K562 (cell line): ENCODE measurements around the gene ZNF410. TPM values are rescaled to one million over a fixed set of nuclear protein-coding genes. Genes with fewer than 3 reads are reported as not detected.
A peak's percentile ranks its signal among the peaks of the same experiment; 100 is the strongest.

ENCODE experiments used
- ATF7 ChIP-seq: fragments of 450-650 bp; IDR thresholded peaks from 2 replicates; pipeline ENCODE4 v1.7.1; 2014; ENCODE audit warnings: mild to moderate bottlenecking, moderate library complexity
- BHLHE40 ChIP-seq: IDR thresholded peaks from 2 replicates; pipeline ENCODE4 v1.6.1; 2011; ENCODE audit warnings: low read length, improper control_type of control experiment
- C11orf30 ChIP-seq: fragments of 450-650 bp; IDR thresholded peaks from 2 replicates; pipeline ENCODE4 v1.6.1; 2016; ENCODE audit warnings: low read depth, mild to moderate bottlenecking
- CSDE1 ChIP-seq, 2 experiments: fragments of 450-650 bp; IDR thresholded peaks; 2 replicates each; pipeline ENCODE4 v1.6.1; 2016; ENCODE audit warnings: mild to moderate bottlenecking in 1 of 2
- CTBP1 ChIP-seq: fragments of 450-650 bp; IDR thresholded peaks from 2 replicates; pipeline ENCODE4 v1.6.1; 2016; ENCODE audit warnings: borderline replicate concordance
- ETV1 ChIP-seq: fragments of 450-650 bp; conservative IDR thresholded peaks from 2 replicates; pipeline ENCODE4 v1.6.1; 2016; ENCODE audit warnings: missing genetic modification characterization, control low read depth, low read depth, missing compliant biosample characterization
- HCFC1 ChIP-seq: IDR thresholded peaks from 2 replicates; pipeline ENCODE4 v1.6.1; 2012; ENCODE audit warnings: low read depth, low read length, improper control_type of control experiment
- HDAC8 ChIP-seq: fragments of 450-650 bp; IDR thresholded peaks from 2 replicates; pipeline ENCODE4 v1.6.1; 2016; ENCODE audit warnings: mild to moderate bottlenecking, missing genetic modification characterization, moderate library complexity, missing compliant biosample characterization
- HMGN3 ChIP-seq: IDR thresholded peaks from 2 replicates; pipeline ENCODE4 v1.6.1; 2011; ENCODE audit warnings: borderline replicate concordance, low read depth, mild to moderate bottlenecking, mixed read lengths, low read length; ENCODE audit not compliant: insufficient read length; ENCODE audit errors: extremely low read depth
- KLF1 ChIP-seq: fragments of 450-650 bp; IDR thresholded peaks from 2 replicates; pipeline ENCODE4 v1.6.1; 2016; ENCODE audit warnings: missing genetic modification characterization, missing compliant biosample characterization
- MTA3 ChIP-seq: fragments of 450-650 bp; formaldehyde crosslinking; IDR thresholded peaks from 2 replicates; pipeline ENCODE4 v1.6.1; 2017; ENCODE audit warnings: mild to moderate bottlenecking, borderline replicate concordance
- NFE2L1 ChIP-seq: fragments of 450-650 bp; IDR thresholded peaks from 2 replicates; pipeline ENCODE4 v1.6.1; 2016; ENCODE audit warnings: missing genetic modification characterization, low read depth, mild to moderate bottlenecking, missing compliant biosample characterization, moderate library complexity, borderline replicate concordance
- SIN3A ChIP-seq, 2 experiments: fragments of 150-350 bp in 1 of 2; IDR thresholded peaks; 2 replicates each; pipeline ENCODE4 v1.6.1; 2011 to 2016; ENCODE audit warnings: borderline replicate concordance in 2 of 2, low read depth in 2 of 2, low read length in 2 of 2, mild to moderate bottlenecking in 2 of 2, moderate library complexity in 2 of 2; ENCODE audit not compliant: control insufficient read depth in 1 of 2
- SMARCA4 ChIP-seq: fragments of 450-650 bp; IDR thresholded peaks from 2 replicates; pipeline ENCODE4 v1.6.1; 2016
- SOX6 ChIP-seq: fragments of 450-650 bp; IDR thresholded peaks from 2 replicates; pipeline ENCODE4 v1.6.1; 2014; ENCODE audit warnings: mild to moderate bottlenecking
- TAF1 ChIP-seq: IDR thresholded peaks from 2 replicates; pipeline ENCODE4 v1.6.1; 2011; ENCODE audit warnings: mild to moderate bottlenecking, low read length, moderate library complexity; ENCODE audit not compliant: insufficient read depth, control insufficient read depth, severe bottlenecking; ENCODE audit errors: extremely low read depth
- TCF7 ChIP-seq: sonication (generic); IDR thresholded peaks from 2 replicates; pipeline ENCODE4 v1.6.1; 2016; ENCODE audit warnings: antibody characterized with exemption, borderline replicate concordance
- ZC3H4 ChIP-seq: sonication (generic); formaldehyde crosslinking; IDR thresholded peaks from 2 replicates; pipeline ENCODE4 v1.9.0; 2021; ENCODE audit warnings: missing genetic modification reagents, borderline replicate concordance
- ZNF134 ChIP-seq: fragments of 250-450 bp; sonication (Bioruptor Pico); conservative IDR thresholded peaks from 2 replicates; pipeline ENCODE4 v1.4.0; 2020
- ZNF696 ChIP-seq: fragments of 250-450 bp; sonication (Bioruptor Pico); conservative IDR thresholded peaks from 2 replicates; pipeline ENCODE4 v1.4.0; 2020; ENCODE audit warnings: mild to moderate bottlenecking, moderate library complexity
- ZNF780A ChIP-seq: fragments of 250-450 bp; sonication (Bioruptor Pico); IDR thresholded peaks from 2 replicates; pipeline ENCODE4 v1.5.0; 2021; ENCODE audit warnings: mild to moderate bottlenecking
- polyA plus RNA-seq, 8 experiments: library from polyadenylated mRNA; depleted of rRNA in 4 of 8; stranded (reverse) in 5 of 8; unstranded in 3 of 8; fragments of >200 nt; fragmentation: Nextera tagmentation in 2 of 8; fragmentation: Illumina TruSeq in 1 of 8; extraction: Ambion mirVana in 2 of 8; extraction: Trizol in 1 of 8; gene quantifications; 2 replicates each; pipeline versions ENCODE4 v1.2.1 to v1.2.3, GENCODE V29; 2011 to 2014; ENCODE audit warnings: inconsistent platforms in 1 of 8, missing spikeins in 1 of 8
- total RNA-seq, 7 experiments: library from RNA; depleted of rRNA in 6 of 7; stranded (reverse); fragments of >200 nt in 6 of 7; fragmentation: Illumina TruSeq in 2 of 7; extraction: Trizol in 2 of 7; gene quantifications; 2 replicates each; pipeline versions ENCODE4 v1.2.1 to v1.2.3, GENCODE V29; 2011 to 2021; ENCODE audit warnings: low replicate concordance in 1 of 7
- TF ChIP-seq, protein P1 (sequence below): fragments of 450-650 bp; IDR thresholded peaks from 2 replicates; pipeline ENCODE4 v1.6.1; 2017; ENCODE audit warnings: antibody characterized with exemption
- TF ChIP-seq, protein P2 (sequence below): fragments of 450-650 bp; IDR thresholded peaks from 2 replicates; pipeline ENCODE4 v1.6.1; 2016; ENCODE audit warnings: mild to moderate bottlenecking

The ZNF410 gene
- total and polyA plus RNA-seq, 9 of the 15 experiments (the other 6 are each of a cell fraction or from before 2014, with no cell fraction given): 20.5 to 64.8 (median 38.7) TPM

DNA sequence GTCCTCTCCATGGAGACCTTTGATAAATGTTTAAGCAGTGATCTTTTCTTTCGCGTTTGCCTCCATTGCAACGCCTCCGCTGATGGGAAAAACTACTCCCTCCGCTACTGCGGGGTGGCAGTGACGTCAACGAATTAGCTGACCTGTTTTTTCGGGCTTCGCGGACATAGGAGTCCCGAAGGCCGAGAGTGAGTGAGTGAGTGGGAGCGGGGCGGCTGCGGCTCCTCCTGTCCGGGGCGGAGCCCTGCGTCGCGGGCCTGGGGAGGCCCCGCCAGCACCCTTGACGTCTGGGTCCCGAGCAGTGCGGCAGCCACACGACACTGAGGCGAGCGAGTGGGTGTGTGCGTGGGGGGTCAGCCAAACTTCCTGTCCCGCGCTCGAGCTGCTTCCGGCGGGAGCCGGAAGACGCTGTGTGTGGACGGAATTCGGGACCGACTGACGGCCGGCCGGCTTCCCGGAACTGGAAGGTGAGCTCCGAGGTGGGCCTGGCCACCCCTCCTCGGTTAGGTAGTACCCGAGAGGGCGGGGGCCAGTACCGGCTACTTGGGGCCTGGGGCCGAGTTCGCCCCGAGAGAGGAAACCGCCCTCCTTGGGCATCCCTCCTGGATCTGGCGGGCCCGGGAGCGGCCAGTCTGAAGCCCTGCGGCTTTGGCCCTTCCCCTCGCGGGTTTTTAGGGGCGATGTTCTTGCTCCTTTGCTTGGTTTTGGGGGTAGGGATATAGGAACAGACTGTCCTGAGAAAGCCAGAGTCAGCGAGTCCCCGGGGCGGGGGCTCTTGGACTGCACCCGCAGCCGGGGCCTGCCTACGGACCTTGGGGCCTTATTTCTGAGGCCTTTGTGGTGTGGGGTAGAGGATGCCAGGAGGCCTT is at the start of gene ZNF410 (continued):
- TF ChIP-seq, protein P1, sequence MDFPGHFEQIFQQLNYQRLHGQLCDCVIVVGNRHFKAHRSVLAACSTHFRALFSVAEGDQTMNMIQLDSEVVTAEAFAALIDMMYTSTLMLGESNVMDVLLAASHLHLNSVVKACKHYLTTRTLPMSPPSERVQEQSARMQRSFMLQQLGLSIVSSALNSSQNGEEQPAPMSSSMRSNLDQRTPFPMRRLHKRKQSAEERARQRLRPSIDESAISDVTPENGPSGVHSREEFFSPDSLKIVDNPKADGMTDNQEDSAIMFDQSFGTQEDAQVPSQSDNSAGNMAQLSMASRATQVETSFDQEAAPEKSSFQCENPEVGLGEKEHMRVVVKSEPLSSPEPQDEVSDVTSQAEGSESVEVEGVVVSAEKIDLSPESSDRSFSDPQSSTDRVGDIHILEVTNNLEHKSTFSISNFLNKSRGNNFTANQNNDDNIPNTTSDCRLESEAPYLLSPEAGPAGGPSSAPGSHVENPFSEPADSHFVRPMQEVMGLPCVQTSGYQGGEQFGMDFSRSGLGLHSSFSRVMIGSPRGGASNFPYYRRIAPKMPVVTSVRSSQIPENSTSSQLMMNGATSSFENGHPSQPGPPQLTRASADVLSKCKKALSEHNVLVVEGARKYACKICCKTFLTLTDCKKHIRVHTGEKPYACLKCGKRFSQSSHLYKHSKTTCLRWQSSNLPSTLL: no peak
- TF ChIP-seq ZNF134 (CRISPR knock-in tag): no peak
- peak; percentile 54; the same call in 1 of the 2 replicates for TF ChIP-seq KLF1 (tag)
- no peak for TF ChIP-seq ZNF780A (CRISPR knock-in tag)
- no peak for TF ChIP-seq NFE2L1
- peak; percentile 86 for TF ChIP-seq BHLHE40
- TF ChIP-seq TAF1: peak; percentile 68
- peak; percentile 83 for TF ChIP-seq C11orf30
- peak; percentile 20 for TF ChIP-seq SOX6
- peak; percentile 71 for TF ChIP-seq HCFC1
- peak; percentile 98 for TF ChIP-seq ATF7
- TF ChIP-seq TCF7: no peak
- TF ChIP-seq ZC3H4 (CRISPR knock-in tag): no peak
- no peak for TF ChIP-seq HDAC8 (tag)
- TF ChIP-seq SIN3A (IDR thresholded peaks at IDR 0.05; ENCODE audit: borderline replicate concordance in 2 of 2, control insufficient read depth in 1 of 2, low read depth in 2 of 2, low read length in 2 of 2): peak; percentile 78 to 88; a peak in 2 of 4 replicates
- TF ChIP-seq, protein P2, sequence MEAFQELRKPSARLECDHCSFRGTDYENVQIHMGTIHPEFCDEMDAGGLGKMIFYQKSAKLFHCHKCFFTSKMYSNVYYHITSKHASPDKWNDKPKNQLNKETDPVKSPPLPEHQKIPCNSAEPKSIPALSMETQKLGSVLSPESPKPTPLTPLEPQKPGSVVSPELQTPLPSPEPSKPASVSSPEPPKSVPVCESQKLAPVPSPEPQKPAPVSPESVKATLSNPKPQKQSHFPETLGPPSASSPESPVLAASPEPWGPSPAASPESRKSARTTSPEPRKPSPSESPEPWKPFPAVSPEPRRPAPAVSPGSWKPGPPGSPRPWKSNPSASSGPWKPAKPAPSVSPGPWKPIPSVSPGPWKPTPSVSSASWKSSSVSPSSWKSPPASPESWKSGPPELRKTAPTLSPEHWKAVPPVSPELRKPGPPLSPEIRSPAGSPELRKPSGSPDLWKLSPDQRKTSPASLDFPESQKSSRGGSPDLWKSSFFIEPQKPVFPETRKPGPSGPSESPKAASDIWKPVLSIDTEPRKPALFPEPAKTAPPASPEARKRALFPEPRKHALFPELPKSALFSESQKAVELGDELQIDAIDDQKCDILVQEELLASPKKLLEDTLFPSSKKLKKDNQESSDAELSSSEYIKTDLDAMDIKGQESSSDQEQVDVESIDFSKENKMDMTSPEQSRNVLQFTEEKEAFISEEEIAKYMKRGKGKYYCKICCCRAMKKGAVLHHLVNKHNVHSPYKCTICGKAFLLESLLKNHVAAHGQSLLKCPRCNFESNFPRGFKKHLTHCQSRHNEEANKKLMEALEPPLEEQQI: no peak
- TF ChIP-seq MTA3: 0 out of 2 replicates have a peak, but pooled peaks have one; percentile 57
- TF ChIP-seq ZNF696 (CRISPR knock-in tag): no peak
- TF ChIP-seq HMGN3: peak; percentile 93
- TF ChIP-seq SMARCA4: no peak
- no peak for TF ChIP-seq CSDE1 (IDR thresholded peaks at IDR 0.05)
- peak; percentile 62; the same call in 1 of the 2 replicates for TF ChIP-seq CTBP1
- TF ChIP-seq ETV1 (tag): peak; percentile 87
